Measurements from ENCODE around the gene USH2A.

- TF ChIP-seq, protein P1, sequence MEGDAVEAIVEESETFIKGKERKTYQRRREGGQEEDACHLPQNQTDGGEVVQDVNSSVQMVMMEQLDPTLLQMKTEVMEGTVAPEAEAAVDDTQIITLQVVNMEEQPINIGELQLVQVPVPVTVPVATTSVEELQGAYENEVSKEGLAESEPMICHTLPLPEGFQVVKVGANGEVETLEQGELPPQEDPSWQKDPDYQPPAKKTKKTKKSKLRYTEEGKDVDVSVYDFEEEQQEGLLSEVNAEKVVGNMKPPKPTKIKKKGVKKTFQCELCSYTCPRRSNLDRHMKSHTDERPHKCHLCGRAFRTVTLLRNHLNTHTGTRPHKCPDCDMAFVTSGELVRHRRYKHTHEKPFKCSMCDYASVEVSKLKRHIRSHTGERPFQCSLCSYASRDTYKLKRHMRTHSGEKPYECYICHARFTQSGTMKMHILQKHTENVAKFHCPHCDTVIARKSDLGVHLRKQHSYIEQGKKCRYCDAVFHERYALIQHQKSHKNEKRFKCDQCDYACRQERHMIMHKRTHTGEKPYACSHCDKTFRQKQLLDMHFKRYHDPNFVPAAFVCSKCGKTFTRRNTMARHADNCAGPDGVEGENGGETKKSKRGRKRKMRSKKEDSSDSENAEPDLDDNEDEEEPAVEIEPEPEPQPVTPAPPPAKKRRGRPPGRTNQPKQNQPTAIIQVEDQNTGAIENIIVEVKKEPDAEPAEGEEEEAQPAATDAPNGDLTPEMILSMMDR (IDR thresholded peaks at IDR 0.05) = no peak
- no peak for TF ChIP-seq POLR2A (IDR thresholded peaks at IDR 0.05)
- TF ChIP-seq EP300 (IDR thresholded peaks at IDR 0.05; ENCODE audit: low read depth) = no peak
- no peak for TF ChIP-seq POLR2AphosphoS5 (IDR thresholded peaks at IDR 0.05)
Measured at GRCh38 chr1:215779729-215780128, 643.5 kb downstream of the USH2A start.

Data from transverse colon (tissue), 4 donors.